DND-41 (cell line): Measurements from ENCODE around the gene ANKS1B.

Source experiments
- CTCF ChIP-seq: IDR thresholded peaks from 2 replicates; pipeline ENCODE4 v1.5.1; 2012; ENCODE audit warnings: borderline replicate concordance, low read length, moderate library complexity, mild to moderate bottlenecking; ENCODE audit not compliant: poor library complexity, severe bottlenecking; ENCODE audit errors: extremely low read depth
- EZH2 ChIP-seq: IDR thresholded peaks from 3 replicates; pipeline ENCODE4 v1.6.1; 2012; ENCODE audit warnings: borderline replicate concordance, low read depth, mild to moderate bottlenecking, moderate library complexity, low read length, inconsistent platforms; ENCODE audit not compliant: severe bottlenecking

GRCh38 chr12:99706736-99707473 lies 277.8 kb downstream of the ANKS1B start:
- TF ChIP-seq CTCF (no peak), EZH2 (no peak)
